LHCN-M2 (cell line): ENCODE measurements around the gene FBXO42. TPM values are rescaled to one million over a fixed set of nuclear protein-coding genes. Genes with fewer than 3 reads are reported as not detected.
A peak's percentile ranks its signal among the peaks of the same experiment; 100 is the strongest.

Experiments
- DNase-seq: peaks from one replicate; pipeline ENCODE4 v3.0.0-alpha.2; 2012; ENCODE audit warnings: low read depth
- total RNA-seq: library from RNA; depleted of rRNA; stranded (reverse); fragments of >200 nt; gene quantifications from 2 replicates; pipeline ENCODE4 v1.2.3, GENCODE V29; 2014

The FBXO42 gene
- total RNA-seq, 1 experiment from 2014 or later, result 14.5 TPM

GRCh38 chr1:16326833-16327404 lies 25.4 kb downstream of the FBXO42 start:
- DNase-seq, result no peak

GRCh38 chr1:16324456-16324890 lies 27.8 kb downstream of the FBXO42 start:
- peak; percentile 80 for DNase-seq

DNA sequence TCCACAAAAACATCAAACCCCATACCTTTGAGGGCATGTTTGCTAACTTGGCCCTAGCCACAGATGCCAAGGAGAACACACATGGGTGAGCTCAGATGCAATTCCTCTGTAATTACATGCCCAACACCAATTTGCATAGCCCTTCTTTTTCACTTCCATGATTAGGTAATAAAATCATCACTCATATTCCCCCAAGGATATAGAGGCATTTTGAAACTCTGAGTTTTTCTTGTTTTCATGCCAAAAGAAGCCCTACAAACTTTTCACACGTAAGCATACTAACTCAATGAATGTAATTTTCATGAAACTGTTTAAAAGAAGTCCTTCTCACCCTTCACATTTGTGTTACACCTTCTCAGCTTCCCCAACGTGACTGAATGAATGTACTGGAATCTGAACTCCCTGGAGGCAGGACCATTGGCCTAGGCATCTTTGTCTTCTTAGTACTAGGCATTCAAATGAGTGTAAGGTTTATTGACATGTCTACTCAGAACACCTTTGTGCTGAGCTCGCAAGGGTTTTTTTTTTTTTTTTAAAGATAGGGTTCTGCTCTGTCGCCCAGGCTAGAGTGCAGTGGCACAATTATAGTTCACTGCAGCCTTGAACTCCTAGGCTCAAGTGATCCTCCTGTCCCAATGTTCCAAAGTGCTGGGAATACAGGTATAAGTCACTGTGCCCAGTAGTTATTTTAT lies 31.0 kb downstream of the FBXO42 start:
- no peak for DNase-seq

- peak; percentile 18 for DNase-seq
Observed at GRCh38 chr1:16318555-16318954, 33.7 kb downstream of the FBXO42 start.

DNA sequence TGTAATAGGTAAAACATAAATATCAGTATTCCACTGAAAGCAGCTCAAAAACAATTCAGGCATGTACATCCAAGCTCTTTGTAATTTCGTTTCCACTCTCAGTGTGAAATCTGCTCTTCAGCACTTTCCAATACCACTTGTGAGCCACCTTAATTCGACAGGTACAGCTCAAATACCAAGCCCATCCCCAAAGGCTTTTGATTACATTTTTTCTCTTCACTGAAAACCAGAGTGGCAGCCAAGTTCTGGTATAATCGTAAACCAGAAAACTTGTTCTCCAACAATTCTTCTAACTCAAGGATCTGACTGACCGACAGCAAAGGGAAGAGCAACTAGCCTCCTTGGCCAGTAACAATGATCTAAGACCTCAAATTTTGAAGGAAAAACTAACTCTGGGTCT lies 36.8 kb downstream of the FBXO42 start:
- no peak for DNase-seq

- DNase-seq, result no peak
Observed at GRCh38 chr1:16307222-16307621, 45.1 kb downstream of the FBXO42 start.

GRCh38 chr1:16302709-16303627 lies 49.3 kb downstream of the FBXO42 start:
- DNase-seq, result no peak

DNA sequence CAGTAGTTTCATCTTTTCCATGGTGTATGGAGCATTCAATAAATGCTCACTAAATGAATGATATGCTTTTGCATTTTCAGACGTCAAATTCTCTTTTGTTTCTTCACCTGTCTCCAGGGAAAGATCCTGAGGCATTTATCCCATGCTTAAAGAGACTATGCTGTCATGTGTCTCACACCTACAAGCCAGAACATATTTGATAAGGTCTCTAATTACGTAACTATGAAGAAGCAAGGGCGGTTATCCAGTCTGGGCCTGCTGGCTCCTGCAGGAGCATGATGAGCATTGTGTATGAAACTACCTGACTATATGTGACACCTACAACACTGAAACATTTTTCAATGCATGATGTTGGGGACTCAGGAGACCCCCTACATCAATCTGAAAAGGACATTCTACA lies 51.8 kb downstream of the FBXO42 start:
- no peak for DNase-seq

DNA sequence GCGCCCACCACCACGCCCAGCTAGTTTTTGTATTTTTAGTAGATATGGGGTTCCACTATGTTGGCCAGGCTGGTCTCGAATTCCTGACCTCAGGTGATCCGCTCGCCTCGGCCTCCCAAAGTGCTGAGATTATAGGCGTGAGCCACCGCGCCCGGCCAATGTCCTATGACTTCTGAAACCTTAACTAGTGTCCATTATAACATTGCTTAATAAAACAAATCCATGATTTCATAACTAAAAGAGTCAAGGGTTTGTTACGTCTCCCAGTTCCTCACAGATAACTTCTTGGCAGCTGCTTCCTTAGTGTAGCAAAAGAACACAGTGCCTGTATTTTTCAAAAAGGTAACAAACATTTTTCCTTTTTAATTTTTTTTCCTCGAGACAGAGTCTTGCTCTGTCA lies 53.6 kb downstream of the FBXO42 start:
- DNase-seq, result no peak

- no peak for DNase-seq
Observed at GRCh38 chr1:16296643-16297042, 55.6 kb downstream of the FBXO42 start.

- DNase-seq, result no peak
Observed at GRCh38 chr1:16294219-16295212, 57.8 kb downstream of the FBXO42 start.

DNA sequence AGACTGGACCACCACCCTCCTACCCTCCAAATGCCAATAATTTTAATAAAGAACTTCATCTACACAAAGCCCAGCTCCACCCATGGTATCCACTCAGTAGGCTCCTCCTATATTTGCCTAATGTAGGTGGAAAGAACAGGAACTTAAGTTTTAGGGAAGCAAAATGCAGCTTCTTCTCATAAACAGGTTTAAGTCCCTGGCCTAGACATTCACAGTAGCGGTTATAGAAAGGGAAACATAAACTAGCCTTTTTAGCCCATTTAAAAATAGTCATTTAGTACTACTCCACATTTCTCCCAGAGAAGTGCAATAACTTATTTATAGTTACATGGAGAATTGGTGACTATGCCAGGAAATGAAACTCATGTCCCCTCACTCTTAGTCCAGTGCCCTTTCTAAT lies 58.7 kb downstream of the FBXO42 start:
- no peak for DNase-seq

GRCh38 chr1:16292739-16293138 lies 59.5 kb downstream of the FBXO42 start:
- no peak for DNase-seq

- DNase-seq, result no peak
Observed at GRCh38 chr1:16289959-16290358, 62.3 kb downstream of the FBXO42 start.

DNA sequence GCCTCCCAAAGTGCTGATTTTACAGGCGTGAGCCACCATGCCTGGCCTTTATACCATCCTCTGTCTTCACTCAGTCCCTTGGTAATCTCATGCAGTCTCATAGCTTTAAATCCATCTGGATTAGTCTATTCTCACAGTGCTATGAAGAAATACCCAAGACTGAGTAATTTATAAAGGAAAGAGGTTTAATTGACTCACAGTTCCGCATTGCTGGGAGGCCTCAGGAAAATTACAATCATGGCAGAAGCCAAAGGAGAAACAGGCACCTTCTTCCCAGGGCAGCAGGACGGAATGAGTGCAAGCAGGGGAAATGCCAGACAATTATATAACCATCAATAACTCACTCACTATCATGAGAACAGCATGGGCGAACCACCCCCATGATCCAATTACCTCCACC lies 66.2 kb downstream of the FBXO42 start:
- no peak for DNase-seq

GRCh38 chr1:16281765-16282164 lies 70.5 kb downstream of the FBXO42 start:
- DNase-seq, result no peak

DNA sequence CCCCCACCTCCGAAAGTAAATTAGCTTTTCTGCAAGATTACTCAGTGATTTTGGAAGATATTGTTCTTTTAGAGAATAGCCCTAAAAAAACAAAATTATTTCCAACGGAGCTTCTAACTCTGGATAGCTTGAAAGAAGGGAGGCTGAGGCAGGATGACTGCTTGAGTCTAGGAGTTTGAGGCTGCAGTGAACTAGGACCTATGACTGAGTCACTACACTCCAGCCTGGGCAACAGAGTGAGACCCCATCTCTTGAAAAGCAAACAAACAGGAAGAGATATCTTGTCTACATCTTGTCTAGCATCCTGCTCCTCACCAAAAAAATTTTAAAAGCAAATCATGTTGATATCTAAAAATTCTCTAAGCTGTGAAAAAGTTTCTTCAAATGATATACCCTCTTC lies 73.1 kb downstream of the FBXO42 start:
- DNase-seq, result no peak

- no peak for DNase-seq
Observed at GRCh38 chr1:16276302-16277030, 75.8 kb downstream of the FBXO42 start.

DNA sequence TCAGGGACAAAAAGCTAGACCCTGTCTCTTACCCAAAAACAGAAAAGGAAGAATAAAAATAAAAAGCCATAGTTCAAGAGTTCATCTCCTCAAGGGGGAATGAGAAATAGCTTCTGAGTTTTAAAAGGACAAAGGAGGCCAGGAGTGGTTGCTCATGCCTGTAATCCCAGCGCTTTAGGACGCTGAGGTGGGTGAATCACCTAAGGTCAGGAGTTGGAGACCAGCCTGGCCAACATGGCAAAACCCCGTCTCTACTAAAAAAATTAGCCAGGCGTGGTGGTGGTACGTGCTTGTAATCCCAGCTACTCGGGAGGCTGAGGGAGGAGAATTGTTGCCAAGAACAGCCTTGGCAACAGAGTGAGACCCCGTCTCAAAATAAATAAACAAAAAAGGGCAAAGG lies 76.7 kb downstream of the FBXO42 start:
- peak; percentile 17 for DNase-seq

GRCh38 chr1:16267690-16268180 lies 84.5 kb downstream of the FBXO42 start:
- DNase-seq, result no peak
